Endodermal cell (in vitro differentiated cells): ENCODE data around the gene MBNL2. TPM values are rescaled to one million over a fixed set of nuclear protein-coding genes. Genes with fewer than 3 reads are reported as not detected.

ENCODE experiments used
- DNase-seq: peaks from one replicate; pipeline ENCODE4 v3.0.0-alpha.2; 2017
- H3K27ac ChIP-seq: 2 replicates; pipeline ENCODE4 v1.5.1; 2013; ENCODE audit warnings: mild to moderate bottlenecking, low read depth, low read length, moderate library complexity
- H3K27me3 ChIP-seq: 2 replicates; pipeline ENCODE4 v1.6.1; 2013; ENCODE audit warnings: mild to moderate bottlenecking, low read length, moderate library complexity; ENCODE audit not compliant: insufficient read depth, control insufficient read depth, poor library complexity, severe bottlenecking
- H3K36me3 ChIP-seq: 2 replicates; pipeline ENCODE4 v1.7.0; 2013; ENCODE audit warnings: mild to moderate bottlenecking, low read length, moderate library complexity; ENCODE audit not compliant: control insufficient read depth, insufficient read depth
- H3K4me1 ChIP-seq: one replicate; pipeline ENCODE4 v1.7.0; 2013; ENCODE audit warnings: low read length; ENCODE audit not compliant: control insufficient read depth, insufficient read depth
- H3K4me3 ChIP-seq: 2 replicates; pipeline ENCODE4 v1.5.1; 2013; ENCODE audit warnings: mild to moderate bottlenecking, low read length, moderate library complexity
- H3K9ac ChIP-seq: 2 replicates; pipeline ENCODE4 v1.6.1; 2013; ENCODE audit warnings: mild to moderate bottlenecking, low read length, moderate library complexity; ENCODE audit not compliant: poor library complexity, severe bottlenecking; ENCODE audit errors: extremely low read depth
- H3K9me3 ChIP-seq: 2 replicates; pipeline ENCODE4 v1.6.1; 2013; ENCODE audit warnings: mild to moderate bottlenecking, low read length, moderate library complexity; ENCODE audit not compliant: control insufficient read depth
- H3K27ac Mint-ChIP-seq: 2 replicates; pipeline ENCODE4 v1.8.0; 2020; ENCODE audit warnings: mixed read lengths
- H3K27me3 Mint-ChIP-seq: 2 replicates; pipeline ENCODE4 v1.8.0; 2021; ENCODE audit warnings: mild to moderate bottlenecking, mixed read lengths; ENCODE audit not compliant: insufficient read depth
- H3K36me3 Mint-ChIP-seq: 2 replicates; pipeline ENCODE4 v1.8.0; 2020; ENCODE audit warnings: low read depth, mixed read lengths
- H3K4me1 Mint-ChIP-seq: 2 replicates; pipeline ENCODE4 v1.8.0; 2020; ENCODE audit warnings: mixed read lengths
- H3K4me3 Mint-ChIP-seq: 2 replicates; pipeline ENCODE4 v1.8.0; 2020; ENCODE audit warnings: mild to moderate bottlenecking, moderate library complexity, mixed read lengths
- H3K9me3 Mint-ChIP-seq: 2 replicates; pipeline ENCODE4 v1.8.0; 2020; ENCODE audit warnings: mild to moderate bottlenecking, mixed read lengths
- WGBS, 2 experiments: methylation state at CpG; one replicate each; pipeline versions ENCODE4 v1.1.5 to v1.1.7; 2013; ENCODE audit warnings: missing lambda C conversion rate in 2 of 2, mixed read lengths in 1 of 2; ENCODE audit not compliant: insufficient coverage in 1 of 2, insufficient read length in 1 of 2; 5-methylcytosine and 5-hydroxymethylcytosine counted together
- total RNA-seq, 2 donors: library from RNA; stranded (reverse); fragmentation: NEBNext Ultra II Directional in 1 of 2; extraction: Animal tissue kit (Norgen Biotek cat#: 25700) in 1 of 2; gene quantifications; 2 replicates in 1 of 2; 3 replicates in 1 of 2; pipeline ENCODE4 v1.2.1, GENCODE V29; 2021
- TF ChIP-seq, protein P1 (sequence below): fragments of 200-600 bp; sonication (generic); conservative IDR thresholded peaks from 2 replicates; pipeline ENCODE4 v1.5.0; 2021; ENCODE audit warnings: antibody characterized with exemption, mild to moderate bottlenecking

MBNL2 gene
- total RNA-seq, 2 donors from 2014 or later: 1.7 to 3.3 TPM

GRCh38 chr13:97253581-97254293 is 31.6 kb downstream of the MBNL2 start:
- no peak overlapping the region for H3K9ac ChIP-seq
- 95 to 96% methylated on average over 6 of the region's 8 CpGs for WGBS, 2 experiments

DNA sequence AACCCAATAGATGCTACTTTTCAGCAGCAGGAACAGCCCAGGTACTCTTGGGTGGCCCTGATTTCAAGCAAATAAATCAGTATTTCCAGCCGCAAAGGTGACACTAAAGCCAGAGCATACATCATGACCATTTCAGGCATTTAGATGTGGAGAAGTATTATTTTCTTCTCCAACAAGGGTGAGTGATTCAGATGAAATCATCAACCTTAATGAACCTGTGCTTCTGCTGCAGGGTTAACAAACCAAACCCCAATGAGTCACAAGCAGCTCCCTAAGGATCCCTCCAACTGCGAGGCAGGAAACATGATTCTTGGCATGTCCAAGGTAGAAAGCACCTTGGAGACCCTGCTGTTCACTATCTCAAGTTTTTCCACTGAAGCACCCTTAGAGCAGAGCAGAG is 32.7 kb downstream of the MBNL2 start:
- H3K4me1 ChIP-seq: no peaks in the 10 kb centered on the region
- H3K9me3 ChIP-seq: no peaks in the 10 kb centered on the region
- Mint-ChIP-seq H3K4me3 (no peak overlapping the region), H3K27ac (no peak overlapping the region), H3K27me3 (peaks cover 36% of the 10 kb centered on the region), H3K4me1 (peaks cover 6% of the 10 kb centered on the region), H3K9me3 (no peaks in the 10 kb centered on the region), H3K36me3 (no peaks in the 10 kb centered on the region)
- H3K4me3 ChIP-seq: no peak overlapping the region
- no peak for DNase-seq
- H3K9ac ChIP-seq: no peak overlapping the region
- peaks cover 13% of the 10 kb centered on the region for H3K27me3 ChIP-seq
- H3K27ac ChIP-seq: no peak overlapping the region
- TF ChIP-seq, protein P1, sequence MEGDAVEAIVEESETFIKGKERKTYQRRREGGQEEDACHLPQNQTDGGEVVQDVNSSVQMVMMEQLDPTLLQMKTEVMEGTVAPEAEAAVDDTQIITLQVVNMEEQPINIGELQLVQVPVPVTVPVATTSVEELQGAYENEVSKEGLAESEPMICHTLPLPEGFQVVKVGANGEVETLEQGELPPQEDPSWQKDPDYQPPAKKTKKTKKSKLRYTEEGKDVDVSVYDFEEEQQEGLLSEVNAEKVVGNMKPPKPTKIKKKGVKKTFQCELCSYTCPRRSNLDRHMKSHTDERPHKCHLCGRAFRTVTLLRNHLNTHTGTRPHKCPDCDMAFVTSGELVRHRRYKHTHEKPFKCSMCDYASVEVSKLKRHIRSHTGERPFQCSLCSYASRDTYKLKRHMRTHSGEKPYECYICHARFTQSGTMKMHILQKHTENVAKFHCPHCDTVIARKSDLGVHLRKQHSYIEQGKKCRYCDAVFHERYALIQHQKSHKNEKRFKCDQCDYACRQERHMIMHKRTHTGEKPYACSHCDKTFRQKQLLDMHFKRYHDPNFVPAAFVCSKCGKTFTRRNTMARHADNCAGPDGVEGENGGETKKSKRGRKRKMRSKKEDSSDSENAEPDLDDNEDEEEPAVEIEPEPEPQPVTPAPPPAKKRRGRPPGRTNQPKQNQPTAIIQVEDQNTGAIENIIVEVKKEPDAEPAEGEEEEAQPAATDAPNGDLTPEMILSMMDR: no peak
- WGBS, 2 experiments: 88 to 100% methylated on average over 1 to 2 of the region's 2 CpGs
- no peaks in the 10 kb centered on the region for H3K36me3 ChIP-seq

More at GRCh38 chr13:97253581-97254293, 31.6 kb downstream of the MBNL2 start:
- Mint-ChIP-seq H3K36me3 (no peaks in the 10 kb centered on the region), H3K4me3 (no peak overlapping the region), H3K4me1 (peaks cover 6% of the 10 kb centered on the region), H3K27me3 (peaks cover 30% of the 10 kb centered on the region), H3K27ac (no peak overlapping the region), H3K9me3 (no peaks in the 10 kb centered on the region)
- no peaks in the 10 kb centered on the region for H3K36me3 ChIP-seq
- peaks cover 13% of the 10 kb centered on the region for H3K27me3 ChIP-seq
- H3K9me3 ChIP-seq: no peaks in the 10 kb centered on the region
- TF ChIP-seq, protein P1: no peak
- no peaks in the 10 kb centered on the region for H3K4me1 ChIP-seq
- H3K27ac ChIP-seq: no peak overlapping the region
- no peak overlapping the region for H3K4me3 ChIP-seq
- no peak for DNase-seq

DNA sequence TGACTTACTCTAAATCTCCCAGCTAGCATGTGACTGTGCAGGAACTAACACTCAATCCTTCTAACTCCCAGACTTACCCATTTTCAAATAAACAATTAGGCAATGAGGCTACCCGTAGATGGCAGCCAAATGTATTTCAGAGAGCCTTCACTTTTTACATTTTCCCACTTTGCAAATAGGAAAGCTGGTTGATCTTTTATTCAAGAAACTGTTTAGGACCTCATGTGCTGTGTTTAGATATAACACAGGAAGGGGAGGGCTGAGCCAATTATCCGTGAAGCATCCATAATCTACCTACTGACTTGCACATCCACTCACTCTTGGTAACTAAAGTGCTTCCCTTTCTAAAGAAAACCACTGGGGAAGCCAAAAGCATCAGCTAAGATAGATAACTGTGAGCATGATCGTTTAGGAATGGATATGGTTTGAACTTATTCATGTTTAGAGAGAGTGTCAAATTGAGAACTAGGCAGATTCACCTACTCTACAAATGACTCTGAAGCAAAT is 33.4 kb downstream of the MBNL2 start:
- H3K4me1 Mint-ChIP-seq: peaks cover 6% of the 10 kb centered on the region
- H3K4me3 ChIP-seq: no peak overlapping the region

More for the DNA sequence above, 33.4 kb downstream of the MBNL2 start:
- no peak overlapping the region for H3K27ac Mint-ChIP-seq
- Histone ChIP-seq H3K9ac (no peak overlapping the region), H3K27me3 (peaks cover 12% of the 10 kb centered on the region), H3K27ac (no peak overlapping the region), H3K9me3 (no peaks in the 10 kb centered on the region), H3K4me1 (no peaks in the 10 kb centered on the region), H3K36me3 (no peaks in the 10 kb centered on the region)
- H3K36me3 Mint-ChIP-seq: no peaks in the 10 kb centered on the region
- 94% methylated on average over 3 of the region's 3 CpGs; no CpG with 5 or more reads in 1 of the 2 experiments for WGBS, 2 experiments
- DNase-seq: no peak
- no peaks in the 10 kb centered on the region for H3K9me3 Mint-ChIP-seq
- peaks cover 34% of the 10 kb centered on the region for H3K27me3 Mint-ChIP-seq
- TF ChIP-seq, protein P1: no peak
- H3K4me3 Mint-ChIP-seq: no peak overlapping the region
